ENCODE results near the gene MAP3K15.

DNA sequence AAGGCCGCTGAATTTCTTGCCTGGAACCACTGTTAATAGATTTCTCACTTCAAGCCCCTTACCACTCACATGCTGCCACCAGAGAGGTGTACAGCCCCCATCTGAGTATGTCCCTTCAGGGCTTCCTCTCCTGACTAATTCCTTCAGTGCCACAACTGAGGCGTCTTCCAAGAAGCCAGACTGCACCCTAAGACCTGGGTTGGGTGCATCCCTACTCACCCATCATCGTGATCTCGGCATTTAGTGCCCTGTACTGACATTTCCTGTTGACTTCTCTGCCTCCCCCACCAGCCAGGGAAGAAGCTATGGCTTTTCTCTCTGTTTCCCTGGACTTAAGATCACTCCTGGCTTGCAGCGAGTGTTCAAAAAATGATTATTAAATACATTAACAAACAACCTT is 40.4 kb upstream of the MAP3K15 start:
- TF ChIP-seq EZH2 (IDR thresholded peaks at IDR 0.05; ENCODE audit: low read length, unreplicated experiment), result no peak
- no peak for TF ChIP-seq CTCF (conservative IDR thresholded peaks at IDR 0.05; ENCODE audit: low read depth, low read length)
